Transverse colon (tissue), 4 donors: Measurements from ENCODE around the gene FAM107B.

Source experiments
- CTCF ChIP-seq, 5 experiments: fragments of 200-600 bp in 3 of 5; fragments of 450-650 bp in 2 of 5; sonication (generic) in 3 of 5; IDR thresholded peaks; 1 replicate in 2 of 5; 2 replicates in 3 of 5; pipeline ENCODE4 v1.5.1; 2016 to 2017; ENCODE audit warnings: antibody characterized with exemption in 5 of 5, inconsistent platforms in 3 of 5, mild to moderate bottlenecking in 2 of 5, moderate library complexity in 1 of 5
- POLR2A ChIP-seq: fragments of 450-650 bp; IDR thresholded peaks from one replicate; pipeline ENCODE4 v1.6.1; 2016; ENCODE audit warnings: antibody characterized with exemption, mild to moderate bottlenecking, moderate library complexity
- POLR2AphosphoS5 ChIP-seq, 3 donors: sonication (generic); formaldehyde crosslinking; IDR thresholded peaks; one replicate each; pipeline ENCODE4 v1.6.1; 2016; ENCODE audit warnings: antibody characterized with exemption in 3 of 3

GRCh38 chr10:14616955-14617730, 157.6 kb downstream of the FAM107B start:
- TF ChIP-seq CTCF (IDR thresholded peaks at IDR 0.05) (no peak), POLR2AphosphoS5 (IDR thresholded peaks at IDR 0.05) (no peak), POLR2A (no peak)
